Right lobe of liver (tissue), 4 donors: ENCODE results near the gene TRAF3IP1.

Source experiments
- CTCF ChIP-seq, 4 donors: fragments of 200-600 bp in 3 of 4; fragments of 450-650 bp in 1 of 4; IDR thresholded peaks; one replicate each; pipeline versions ENCODE4 v1.5.1 to v1.8.0; 2016 to 2022; ENCODE audit warnings: antibody characterized with exemption in 4 of 4, mild to moderate bottlenecking in 2 of 4
- POLR2A ChIP-seq: fragments of 450-650 bp; IDR thresholded peaks from one replicate; pipeline ENCODE4 v1.6.1; 2017; ENCODE audit warnings: antibody characterized with exemption, mild to moderate bottlenecking
- donor health status: DM: no; HTN: no; CAD: no.
- donor health status: DM: no; HTN: no; CAD: no.
- donor health status: DM: no; HTN: yes; CAD: no.

GRCh38 chr2:238382381-238382781 lies 62.1 kb downstream of the TRAF3IP1 start:
- no peak for TF ChIP-seq POLR2A
- no peak for TF ChIP-seq CTCF (IDR thresholded peaks at IDR 0.05)
